Neural crest cell (in vitro differentiated cells): ENCODE results near the gene CREB5. TPM values are rescaled to one million over a fixed set of nuclear protein-coding genes. Genes with fewer than 3 reads are reported as not detected.

Experiments
- DNase-seq: peaks from one replicate; pipeline ENCODE4 v3.0.0; 2021; ENCODE audit warnings: low read depth, mixed read lengths, low spot score
- H3K27ac Mint-ChIP-seq: one replicate; pipeline ENCODE4 v1.8.0; 2021; ENCODE audit warnings: mild to moderate bottlenecking, mixed read lengths; ENCODE audit not compliant: unreplicated experiment
- H3K27me3 Mint-ChIP-seq: 2 replicates; pipeline ENCODE4 v1.8.0; 2021; ENCODE audit warnings: low read depth, mild to moderate bottlenecking, mixed read lengths
- H3K36me3 Mint-ChIP-seq: 2 replicates; pipeline ENCODE4 v1.8.0; 2021; ENCODE audit warnings: low read depth, mild to moderate bottlenecking, mixed read lengths
- H3K4me1 Mint-ChIP-seq: 2 replicates; pipeline ENCODE4 v1.8.0; 2021; ENCODE audit warnings: mixed read lengths
- H3K4me3 Mint-ChIP-seq: one replicate; pipeline ENCODE4 v1.8.0; 2021; ENCODE audit warnings: mild to moderate bottlenecking, mixed read lengths
- H3K9me3 Mint-ChIP-seq: 2 replicates; pipeline ENCODE4 v1.8.0; 2021; ENCODE audit warnings: mixed read lengths
- CTCF ChIP-seq: fragments of 200-600 bp; sonication (generic); conservative IDR thresholded peaks from 2 replicates; pipeline ENCODE4 v1.5.0; 2021; ENCODE audit warnings: antibody characterized with exemption, mild to moderate bottlenecking
- total RNA-seq: library from RNA; stranded (reverse); gene quantifications from 2 replicates; pipeline ENCODE4 v1.2.1, GENCODE V29; 2021

The CREB5 gene
- total RNA-seq, 1 donor from 2014 or later: 8.3 TPM

GRCh38 chr7:28807396-28807994 lies 395.2 kb downstream of the CREB5 start:
- Mint-ChIP-seq H3K27ac (no peak overlapping the region), H3K4me3 (no peak overlapping the region), H3K36me3 (peaks cover 5% of the 10 kb centered on the region), H3K9me3 (no peaks in the 10 kb centered on the region), H3K27me3 (no peaks in the 10 kb centered on the region), H3K4me1 (no peaks in the 10 kb centered on the region)
- no peak for TF ChIP-seq CTCF
- DNase-seq: no peak

GRCh38 chr7:28808796-28809533 lies 396.6 kb downstream of the CREB5 start:
- no peak for DNase-seq
- no peaks in the 10 kb centered on the region for H3K27me3 Mint-ChIP-seq
- TF ChIP-seq CTCF: no peak
- no peaks in the 10 kb centered on the region for H3K9me3 Mint-ChIP-seq
- no peaks in the 10 kb centered on the region for H3K4me1 Mint-ChIP-seq
- H3K27ac Mint-ChIP-seq: no peak overlapping the region
- H3K4me3 Mint-ChIP-seq: no peak overlapping the region
- peaks cover 5% of the 10 kb centered on the region for H3K36me3 Mint-ChIP-seq

GRCh38 chr7:28811008-28811407 lies 398.7 kb downstream of the CREB5 start:
- no peaks in the 10 kb centered on the region for H3K9me3 Mint-ChIP-seq

GRCh38 chr7:28811701-28812430 lies 399.5 kb downstream of the CREB5 start:
- no peak overlapping the region for H3K4me3 Mint-ChIP-seq
- no peaks in the 10 kb centered on the region for H3K36me3 Mint-ChIP-seq
- no peak for TF ChIP-seq CTCF
- H3K27ac Mint-ChIP-seq: no peak overlapping the region
- no peaks in the 10 kb centered on the region for H3K4me1 Mint-ChIP-seq
- no peaks in the 10 kb centered on the region for H3K9me3 Mint-ChIP-seq
- H3K27me3 Mint-ChIP-seq: no peaks in the 10 kb centered on the region
- DNase-seq: no peak

More at GRCh38 chr7:28811008-28811407, 398.7 kb downstream of the CREB5 start:
- H3K36me3 Mint-ChIP-seq: no peaks in the 10 kb centered on the region
- H3K4me3 Mint-ChIP-seq: no peak overlapping the region
- no peak for DNase-seq
- no peaks in the 10 kb centered on the region for H3K27me3 Mint-ChIP-seq
- no peaks in the 10 kb centered on the region for H3K4me1 Mint-ChIP-seq
- no peak overlapping the region for H3K27ac Mint-ChIP-seq
- no peak for TF ChIP-seq CTCF

GRCh38 chr7:28812616-28813015 lies 400.3 kb downstream of the CREB5 start:
- TF ChIP-seq CTCF: no peak
- Mint-ChIP-seq H3K27ac (no peak overlapping the region), H3K4me3 (no peak overlapping the region), H3K9me3 (no peaks in the 10 kb centered on the region), H3K36me3 (no peaks in the 10 kb centered on the region), H3K27me3 (no peaks in the 10 kb centered on the region), H3K4me1 (no peaks in the 10 kb centered on the region)
- no peak for DNase-seq
